GM19025 (cell line): ENCODE measurements around the gene GRID1.

Source experiments
- ATAC-seq: cut with Tn5 transposase; IDR thresholded peaks from one replicate; pipeline ENCODE4 v1.9.1; 2021; ENCODE audit warnings: mild to moderate bottlenecking, low read depth, moderate library complexity; ENCODE audit not compliant: unreplicated experiment

GRID1 gene

GRCh38 chr10:86340176-86340990, 26.2 kb downstream of the GRID1 start:
- no peak for ATAC-seq

- ATAC-seq: no peak
Observed at GRCh38 chr10:86339226-86339865, 27.2 kb downstream of the GRID1 start.

- ATAC-seq: peak; percentile 85
Observed at GRCh38 chr10:86337121-86337601, 29.4 kb downstream of the GRID1 start.

- ATAC-seq: no peak
Observed at GRCh38 chr10:86336341-86336740, 30.3 kb downstream of the GRID1 start.

GRCh38 chr10:86335831-86336230, 30.8 kb downstream of the GRID1 start:
- no peak for ATAC-seq

- ATAC-seq: no peak
Observed at GRCh38 chr10:86335257-86335656, 31.3 kb downstream of the GRID1 start.

GRCh38 chr10:86334488-86335085, 32.0 kb downstream of the GRID1 start:
- no peak for ATAC-seq

- no peak for ATAC-seq
Observed at GRCh38 chr10:86333826-86334487, 32.6 kb downstream of the GRID1 start.

- no peak for ATAC-seq
Observed at GRCh38 chr10:86331861-86332260, 34.7 kb downstream of the GRID1 start.

- ATAC-seq: no peak
Observed at GRCh38 chr10:86330778-86331763, 35.5 kb downstream of the GRID1 start.

GRCh38 chr10:86329896-86330680, 36.5 kb downstream of the GRID1 start:
- no peak for ATAC-seq

GRCh38 chr10:86329093-86329710, 37.4 kb downstream of the GRID1 start:
- no peak for ATAC-seq

GRCh38 chr10:86327954-86328725, 38.5 kb downstream of the GRID1 start:
- no peak for ATAC-seq

GRCh38 chr10:86325158-86325557, 41.4 kb downstream of the GRID1 start:
- ATAC-seq: no peak

- ATAC-seq: no peak
Observed at GRCh38 chr10:86321568-86321967, 45.0 kb downstream of the GRID1 start.

GRCh38 chr10:86319676-86320075, 46.9 kb downstream of the GRID1 start:
- no peak for ATAC-seq

- no peak for ATAC-seq
Observed at GRCh38 chr10:86317949-86318725, 48.5 kb downstream of the GRID1 start.
